Stimulated activated memory B cell treated with anti-CD40 and anti-IgM and Interleukin-4, amounts not matched to agents 10 μg/mL and 1 μg/mL and 100 μg/mL, for 72 hours (primary cell): ENCODE measurements around the gene ATAD3A.
"Not testable (repeated sequence)": the region's sequence is repeated elsewhere in the genome, so short reads cannot be mapped to it uniquely, and the experiment has no call there.

Experiments used
- ATAC-seq: fragments of 150-1000 bp; cut with Tn5 transposase; 2 replicates; pipeline ENCODE4 v1.10.0; 2021
- H3K27ac Mint-ChIP-seq: one replicate; pipeline ENCODE4 v1.8.0; 2022; ENCODE audit warnings: mild to moderate bottlenecking, mixed read lengths
- H3K27me3 Mint-ChIP-seq: one replicate; pipeline ENCODE4 v1.8.0; 2022; ENCODE audit warnings: mixed read lengths
- H3K36me3 Mint-ChIP-seq: one replicate; pipeline ENCODE4 v1.8.0; 2022; ENCODE audit warnings: mixed read lengths
- H3K4me1 Mint-ChIP-seq: one replicate; pipeline ENCODE4 v1.8.0; 2022; ENCODE audit warnings: mixed read lengths
- H3K4me3 Mint-ChIP-seq: one replicate; pipeline ENCODE4 v1.8.0; 2022; ENCODE audit warnings: mild to moderate bottlenecking, moderate library complexity, mixed read lengths
- H3K9me3 Mint-ChIP-seq: one replicate; pipeline ENCODE4 v1.8.0; 2022; ENCODE audit warnings: mixed read lengths

The ATAD3A gene

DNA sequence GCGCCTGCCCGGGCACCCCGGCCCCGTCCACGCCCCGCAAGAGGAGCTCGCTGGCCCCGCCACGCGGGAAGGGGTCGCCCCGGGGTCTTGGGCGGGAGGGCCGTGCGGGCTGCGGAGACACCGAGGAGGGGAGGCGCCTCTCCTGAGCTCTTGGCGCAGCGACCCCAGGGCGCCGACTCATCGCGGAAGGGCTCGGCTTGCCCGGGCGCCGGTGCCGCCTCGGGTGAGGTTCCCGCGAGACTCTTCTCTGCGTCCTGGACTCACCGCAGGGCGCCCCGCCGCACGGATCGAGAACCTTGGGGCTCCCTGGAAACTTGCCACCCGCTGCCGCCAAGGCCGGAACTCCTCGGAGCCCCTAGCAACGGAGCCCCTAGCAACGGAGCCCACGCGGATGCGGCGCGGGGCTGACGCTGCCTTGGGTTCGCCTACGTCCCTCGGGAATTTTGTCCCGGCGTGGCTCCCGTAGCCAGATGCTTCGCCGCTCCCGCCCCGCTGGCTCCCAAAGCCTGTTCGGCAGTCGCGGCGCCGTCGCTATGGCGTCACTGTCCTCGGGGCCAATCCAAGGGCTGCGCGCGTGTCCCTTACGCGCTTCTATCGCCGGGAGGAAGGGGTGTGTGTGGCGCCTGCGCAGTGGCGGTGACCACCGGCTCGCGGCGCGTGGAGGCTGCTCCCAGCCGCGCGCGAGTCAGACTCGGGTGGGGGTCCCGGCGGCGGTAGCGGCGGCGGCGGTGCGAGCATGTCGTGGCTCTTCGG is at the start of gene ATAD3A:
TSS of gene ATAD3A (plus strand) at position 630 of the 753 bp plus-strand sequence. CDS start at position 737, 107 bp downstream.
- Mint-ChIP-seq H3K27me3 (no peaks in the 10 kb centered on the region), H3K4me3 (peak within 1 kb of the TSS; percentile 87), H3K9me3 (no peaks in the 10 kb centered on the region), H3K4me1 (peaks cover 15% of the 10 kb centered on the region), H3K36me3 (peaks cover 8% of the 10 kb centered on the region), H3K27ac (peak within 1 kb of the TSS; percentile 85)
- ATAC-seq, result peak; percentile 96

DNA sequence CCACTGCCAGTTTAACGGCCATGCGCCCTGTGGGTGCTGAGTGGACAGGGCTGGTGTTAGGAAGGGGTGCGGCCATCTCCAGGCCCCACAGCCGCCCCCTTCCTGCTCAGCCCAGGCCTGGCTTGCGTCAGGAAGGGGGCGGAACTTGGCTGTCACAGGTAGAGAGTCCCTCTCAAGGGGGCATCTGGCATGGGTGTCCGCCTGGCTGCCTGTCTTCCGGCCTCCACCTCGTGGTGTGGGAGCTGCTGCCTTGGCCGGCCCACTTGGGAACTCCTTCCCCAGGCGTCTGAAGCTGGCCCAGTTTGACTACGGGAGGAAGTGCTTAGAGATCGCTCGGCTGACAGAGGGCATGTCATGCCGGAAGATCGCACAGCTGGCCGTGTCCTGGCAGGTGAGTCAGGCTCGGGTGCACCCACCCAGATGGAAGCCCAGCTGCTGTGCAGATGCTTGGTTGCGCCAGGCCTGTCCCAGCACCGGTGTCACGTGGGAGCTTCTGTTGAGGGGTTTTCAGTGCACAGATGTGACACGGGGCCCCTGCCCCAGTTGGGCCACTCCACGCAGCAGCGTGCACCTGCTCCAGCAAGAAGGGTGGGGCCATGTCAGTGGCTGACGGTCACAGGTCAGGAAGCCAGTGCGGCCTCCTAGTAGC is 49.5 kb upstream of the ATAD3A start:
- peak overlapping the region; percentile 79 for H3K27ac Mint-ChIP-seq
- no peaks in the 10 kb centered on the region for H3K9me3 Mint-ChIP-seq
- peaks cover 10% of the 10 kb centered on the region for H3K27me3 Mint-ChIP-seq
- H3K36me3 Mint-ChIP-seq, result no peaks in the 10 kb centered on the region
- H3K4me3 Mint-ChIP-seq, result peak overlapping the region; percentile 68
- peak; percentile 77 for ATAC-seq
- H3K4me1 Mint-ChIP-seq, result peaks cover 10% of the 10 kb centered on the region

DNA sequence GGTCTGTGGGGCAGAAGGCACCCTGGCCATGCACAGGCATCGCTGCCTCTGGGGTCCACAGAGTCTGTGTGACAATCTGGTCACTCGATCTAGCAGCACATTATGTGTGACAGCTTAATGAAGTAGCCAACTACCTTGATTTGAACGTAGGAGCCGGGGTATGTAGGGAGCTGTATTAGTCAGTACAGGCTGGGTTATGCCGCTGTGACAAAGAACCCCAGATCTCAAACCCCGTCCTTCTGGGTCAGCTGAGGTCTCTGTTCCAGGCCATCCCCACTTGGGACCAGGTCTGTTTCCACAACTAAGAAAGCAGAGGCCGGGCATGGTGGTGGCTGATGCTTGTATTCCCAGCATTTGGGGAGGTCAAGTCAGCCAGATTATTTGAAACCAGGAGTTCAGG is 48.6 kb upstream of the ATAD3A start:
- no peak for ATAC-seq
- Mint-ChIP-seq H3K36me3 (no peaks in the 10 kb centered on the region), H3K4me1 (peaks cover 10% of the 10 kb centered on the region), H3K9me3 (no peaks in the 10 kb centered on the region), H3K27me3 (peaks cover 10% of the 10 kb centered on the region), H3K27ac (no peak overlapping the region), H3K4me3 (no peak overlapping the region)

DNA sequence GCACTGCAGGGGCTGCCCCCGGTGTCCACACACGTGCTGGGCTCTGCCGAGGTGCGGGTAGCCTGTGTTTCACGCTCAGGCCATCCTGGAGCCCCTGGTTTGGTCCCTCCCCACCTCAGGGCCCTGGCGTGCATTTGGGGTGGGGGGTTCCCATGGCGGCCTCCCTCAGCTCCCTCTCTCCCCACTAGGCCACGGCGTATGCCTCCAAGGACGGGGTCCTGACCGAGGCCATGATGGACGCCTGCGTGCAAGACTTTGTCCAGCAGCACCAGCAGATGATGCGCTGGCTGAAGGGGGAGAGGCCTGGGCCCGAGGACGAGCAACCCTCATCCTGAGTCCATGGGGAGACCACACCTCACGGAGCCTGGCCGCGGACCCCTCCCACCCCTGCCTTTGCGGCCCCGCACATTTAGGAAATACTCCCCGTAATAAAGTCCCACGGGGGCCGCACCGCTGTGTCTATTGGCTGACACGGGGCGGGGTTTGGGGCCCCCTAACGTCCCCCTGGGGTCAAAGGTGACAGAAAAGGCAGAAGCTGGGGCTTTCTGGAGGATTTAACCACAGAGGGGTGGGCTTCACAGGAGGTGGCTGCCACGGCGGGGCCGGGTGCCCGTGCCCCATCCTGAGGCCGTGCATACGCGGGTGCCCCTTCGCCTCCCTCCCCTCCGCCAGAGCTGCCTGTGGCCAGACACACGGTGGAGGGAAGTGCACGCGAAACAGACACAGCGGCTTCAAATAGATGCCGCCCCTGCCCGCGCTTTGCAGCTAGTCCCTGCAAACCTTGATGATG is 43.6 kb upstream of the ATAD3A start:
- not testable (repeated sequence) for H3K27ac Mint-ChIP-seq, H3K36me3 Mint-ChIP-seq, H3K9me3 Mint-ChIP-seq, ATAC-seq, H3K27me3 Mint-ChIP-seq, H3K4me3 Mint-ChIP-seq
- peaks cover 21% of the 10 kb centered on the region for H3K4me1 Mint-ChIP-seq

DNA sequence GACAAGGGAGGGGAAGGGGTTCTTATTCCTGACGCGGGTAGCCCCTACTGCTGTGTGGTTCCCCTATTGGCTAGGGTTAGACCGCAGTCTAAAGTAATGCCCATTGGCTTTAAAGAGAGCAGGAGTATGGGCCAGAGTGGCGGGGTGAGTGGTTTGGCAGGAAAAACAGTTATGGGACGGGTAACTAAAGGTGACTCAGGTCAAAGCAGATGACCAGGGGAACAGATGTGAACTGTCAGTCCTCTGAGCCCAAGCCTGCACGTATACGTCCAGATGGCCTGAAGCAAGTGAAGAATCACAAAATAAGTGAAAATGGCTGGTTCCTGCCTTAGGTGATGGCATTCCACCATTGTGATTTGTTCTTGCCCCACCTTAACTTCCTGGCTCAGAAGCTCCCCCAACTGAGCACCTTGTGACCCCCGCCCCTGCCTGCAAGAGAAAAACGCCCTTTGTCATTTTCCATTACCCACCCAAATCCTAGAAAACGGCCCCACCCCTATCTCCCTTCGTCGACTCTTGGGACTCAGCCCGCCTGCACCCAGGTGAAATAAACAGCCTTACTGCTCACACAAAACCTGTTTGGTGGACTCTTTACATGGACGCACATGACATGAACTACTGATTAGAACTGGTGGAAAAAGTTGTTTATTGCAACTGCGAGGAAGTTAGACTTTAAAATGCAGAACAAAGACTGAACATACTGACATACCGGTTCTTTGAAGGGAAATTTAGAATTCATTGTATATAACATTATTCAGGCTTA is 41.2 kb upstream of the ATAD3A start:
- H3K4me3 Mint-ChIP-seq, result peak overlapping the region; percentile 85
- H3K27ac Mint-ChIP-seq, result peak overlapping the region; percentile 89
- H3K36me3 Mint-ChIP-seq, result peaks cover 6% of the 10 kb centered on the region
- H3K9me3 Mint-ChIP-seq, result no peaks in the 10 kb centered on the region
- H3K27me3 Mint-ChIP-seq, result no peaks in the 10 kb centered on the region
- ATAC-seq, result peak; percentile 5
- peaks cover 34% of the 10 kb centered on the region for H3K4me1 Mint-ChIP-seq

DNA sequence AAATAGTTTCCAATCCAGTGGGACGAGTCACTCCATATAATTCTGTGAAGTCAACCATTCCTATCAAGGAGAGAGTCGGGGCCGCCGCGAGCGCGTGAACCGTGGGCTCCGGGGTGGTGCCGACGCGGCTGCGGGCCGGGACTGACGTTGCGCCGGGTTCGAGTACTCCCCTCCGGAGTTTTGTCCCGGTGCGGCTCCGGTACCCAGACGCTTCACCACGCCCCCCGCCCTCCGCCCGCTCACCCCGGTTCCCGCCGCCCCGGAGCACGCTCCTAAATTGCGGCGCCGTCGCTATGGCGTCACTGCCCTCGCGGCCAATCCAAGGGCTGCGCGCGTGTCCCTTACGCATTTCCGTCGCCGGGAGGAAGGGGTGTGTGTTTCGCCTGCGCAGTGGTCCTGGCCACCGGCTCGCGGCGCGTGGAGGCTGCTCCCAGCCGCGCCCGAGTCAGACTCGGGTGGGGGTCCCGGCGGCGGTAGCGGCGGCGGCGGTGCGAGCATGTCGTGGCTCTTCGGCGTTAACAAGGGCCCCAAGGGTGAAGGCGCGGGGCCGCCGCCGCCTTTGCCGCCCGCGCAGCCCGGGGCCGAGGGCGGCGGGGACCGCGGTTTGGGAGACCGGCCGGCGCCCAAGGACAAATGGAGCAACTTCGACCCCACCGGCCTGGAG is 40.4 kb upstream of the ATAD3A start, which contains the start of gene ATAD3B:
TSS of gene ATAD3B (plus strand) at position 377 of the 664 bp plus-strand sequence. CDS start at position 497, 120 bp downstream.
- peak within 1 kb of the TSS; percentile 85 for H3K4me3 Mint-ChIP-seq
- peak within 1 kb of the TSS; percentile 89 for H3K27ac Mint-ChIP-seq
- ATAC-seq, result peak; percentile 96
- H3K36me3 Mint-ChIP-seq, result peaks cover 7% of the 10 kb centered on the region
- H3K9me3 Mint-ChIP-seq, result no peaks in the 10 kb centered on the region
- peaks cover 34% of the 10 kb centered on the region for H3K4me1 Mint-ChIP-seq
- H3K27me3 Mint-ChIP-seq, result no peaks in the 10 kb centered on the region

DNA sequence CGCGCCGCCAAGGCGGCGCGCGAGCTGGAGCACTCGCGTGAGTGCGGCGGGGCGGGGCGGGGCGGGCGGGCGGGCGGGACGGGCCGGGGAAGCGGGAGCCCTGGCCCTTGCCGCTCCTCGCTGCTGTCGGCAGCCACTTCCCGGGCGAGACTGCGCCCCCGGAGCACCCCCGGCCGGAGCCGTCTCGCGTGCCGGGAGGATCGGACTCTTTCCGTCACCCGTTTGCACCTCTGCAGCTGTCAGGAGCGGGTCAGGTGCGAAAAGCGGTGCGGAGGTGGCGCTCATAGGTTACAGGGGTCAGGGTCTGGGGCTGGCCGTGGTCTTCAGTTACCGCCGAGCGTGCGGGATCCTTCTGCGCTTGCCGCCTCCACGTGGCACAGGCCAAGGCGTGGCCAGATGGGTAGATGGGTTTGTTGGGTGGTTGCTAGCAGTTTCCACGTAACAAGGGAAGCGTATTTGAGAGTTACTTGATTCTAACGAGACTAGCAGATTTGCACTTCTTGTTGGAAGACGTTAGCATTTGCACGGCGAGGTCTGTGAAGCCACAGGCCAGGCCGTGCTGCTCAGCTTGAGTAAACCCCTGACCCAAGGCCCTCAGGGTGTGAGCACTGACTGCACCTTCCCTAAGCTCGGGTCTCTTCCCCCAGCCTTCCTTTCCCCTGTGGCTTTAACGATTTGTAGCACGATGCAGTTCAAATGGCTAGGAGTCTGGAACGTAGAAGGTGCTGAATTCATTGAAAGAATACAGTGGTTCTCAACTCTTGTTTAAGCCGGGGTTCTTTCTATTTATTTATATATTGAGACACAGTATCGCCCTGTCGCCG is 39.7 kb upstream of the ATAD3A start:
- ATAC-seq, result peak; percentile 50
- H3K4me1 Mint-ChIP-seq, result peaks cover 34% of the 10 kb centered on the region
- H3K4me3 Mint-ChIP-seq, result peak overlapping the region; percentile 75
- H3K27me3 Mint-ChIP-seq, H3K9me3 Mint-ChIP-seq: not testable (repeated sequence)
- peaks cover 15% of the 10 kb centered on the region for H3K36me3 Mint-ChIP-seq
- H3K27ac Mint-ChIP-seq, result peak overlapping the region; percentile 89

DNA sequence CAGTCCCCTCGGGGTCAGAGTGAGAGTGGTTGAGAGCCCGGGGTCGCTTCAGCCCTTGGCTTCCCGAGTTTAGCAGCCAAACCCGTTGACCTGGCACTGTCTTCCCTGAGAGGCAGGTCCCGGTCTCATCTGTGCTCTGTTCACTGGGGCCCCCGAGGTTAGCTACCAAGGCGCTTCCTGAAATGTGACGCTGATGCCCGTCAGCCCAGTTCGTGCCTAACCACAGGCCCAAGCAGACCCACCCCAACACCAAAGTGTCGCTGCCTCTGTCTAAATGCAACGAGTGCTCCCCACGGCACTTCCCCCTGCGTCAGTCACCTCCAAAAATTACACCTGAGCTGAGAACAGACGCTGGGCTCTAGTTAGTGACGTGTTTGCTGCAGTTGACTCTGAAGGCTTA is 36.0 kb upstream of the ATAD3A start:
- not testable (repeated sequence) for H3K9me3 Mint-ChIP-seq, H3K27me3 Mint-ChIP-seq, H3K4me3 Mint-ChIP-seq, H3K27ac Mint-ChIP-seq, ATAC-seq
- peaks cover 35% of the 10 kb centered on the region for H3K36me3 Mint-ChIP-seq
- peaks cover 36% of the 10 kb centered on the region for H3K4me1 Mint-ChIP-seq

DNA sequence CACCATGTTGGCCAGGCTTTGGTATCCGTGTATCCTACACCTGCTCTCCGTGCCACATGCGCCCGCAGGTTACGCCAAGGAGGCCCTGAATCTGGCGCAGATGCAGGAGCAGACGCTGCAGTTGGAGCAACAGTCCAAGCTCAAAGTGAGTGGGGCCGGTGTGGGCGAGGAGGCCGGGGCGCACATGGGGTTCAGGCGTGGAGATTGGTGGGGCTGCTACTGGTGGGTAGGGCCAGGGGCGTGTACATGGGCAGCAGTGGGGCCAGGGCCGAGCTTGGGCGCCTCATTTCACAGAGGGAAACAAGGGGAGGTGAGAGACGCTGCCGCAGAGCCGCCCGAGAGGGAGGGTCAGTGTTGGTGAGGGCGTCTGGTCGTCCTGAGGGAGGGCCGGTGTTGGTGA is 34.8 kb upstream of the ATAD3A start:
- H3K27me3 Mint-ChIP-seq, result no peaks in the 10 kb centered on the region

DNA sequence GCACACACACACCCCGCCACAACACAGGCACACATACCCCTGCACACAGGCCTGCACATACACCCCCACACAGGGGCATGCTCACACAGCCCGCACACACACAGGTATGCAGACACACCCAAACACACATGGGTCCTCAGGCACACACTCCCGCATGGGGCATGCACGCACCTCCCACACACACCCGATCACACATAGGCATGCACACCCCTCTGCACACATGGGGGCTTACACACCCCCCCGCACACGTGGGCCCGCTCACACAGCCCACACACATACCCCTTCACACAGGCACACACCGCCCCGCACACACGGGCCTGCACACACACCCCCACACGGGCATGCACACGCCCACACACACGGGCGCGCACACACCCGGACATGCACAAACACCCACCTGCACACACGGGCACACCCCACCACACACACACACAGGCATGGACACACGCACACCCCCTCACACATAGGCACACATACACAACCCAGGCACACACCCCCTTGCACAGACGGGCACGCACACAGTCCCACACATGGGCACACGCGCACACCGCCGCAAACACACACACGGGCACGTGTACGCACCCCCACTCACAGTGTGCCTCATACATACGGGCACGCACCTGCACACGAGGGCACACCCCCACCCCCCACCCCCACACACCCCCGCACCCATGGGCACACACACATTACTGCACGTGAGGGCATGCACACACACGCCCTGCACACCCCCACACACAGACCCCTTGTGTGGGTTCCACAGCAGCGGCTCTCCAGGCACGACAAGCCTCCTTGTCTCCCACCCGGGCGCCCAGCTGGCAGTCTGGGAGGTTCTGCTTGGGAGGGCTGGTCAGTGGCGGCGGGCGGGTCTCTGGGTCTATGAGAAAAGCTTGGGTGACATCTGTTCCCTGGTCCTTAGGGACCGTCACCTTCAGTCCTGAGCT is 32.1 kb upstream of the ATAD3A start:
- H3K27me3 Mint-ChIP-seq, result no peaks in the 10 kb centered on the region
- H3K27ac Mint-ChIP-seq, result no peak overlapping the region
- no peak overlapping the region for H3K4me3 Mint-ChIP-seq
- peaks cover 16% of the 10 kb centered on the region for H3K4me1 Mint-ChIP-seq
- no peaks in the 10 kb centered on the region for H3K9me3 Mint-ChIP-seq
- ATAC-seq, result peak; percentile 50
- H3K36me3 Mint-ChIP-seq, result peaks cover 40% of the 10 kb centered on the region

More for the DNA sequence above, 34.8 kb upstream of the ATAD3A start:
- ATAC-seq, result no peak
- H3K4me3 Mint-ChIP-seq, result no peak overlapping the region
- peaks cover 33% of the 10 kb centered on the region for H3K4me1 Mint-ChIP-seq
- H3K36me3 Mint-ChIP-seq, result peaks cover 40% of the 10 kb centered on the region
- H3K9me3 Mint-ChIP-seq, result no peaks in the 10 kb centered on the region
- no peak overlapping the region for H3K27ac Mint-ChIP-seq

DNA sequence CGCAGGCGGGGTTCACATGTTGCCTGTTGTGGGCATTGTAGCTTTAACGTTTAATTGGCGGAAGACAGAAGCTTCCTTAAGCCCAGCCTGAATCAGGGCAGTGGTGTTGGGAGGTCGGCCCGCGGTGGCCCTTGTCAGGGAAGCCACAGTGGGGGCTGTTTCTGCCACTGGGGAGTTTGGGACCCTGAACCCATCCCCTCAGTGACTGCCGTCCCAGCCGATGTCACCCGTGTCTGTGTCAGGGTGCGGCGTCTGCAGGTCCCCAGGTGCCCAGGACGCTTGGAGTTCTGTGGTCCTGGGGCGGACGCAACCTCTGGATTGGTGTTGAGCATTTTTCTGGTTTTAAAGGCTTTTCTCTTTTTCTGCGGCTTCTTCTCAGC is 31.5 kb upstream of the ATAD3A start:
- not testable (repeated sequence) for ATAC-seq, H3K27me3 Mint-ChIP-seq, H3K4me3 Mint-ChIP-seq, H3K9me3 Mint-ChIP-seq, H3K27ac Mint-ChIP-seq
- peaks cover 12% of the 10 kb centered on the region for H3K4me1 Mint-ChIP-seq
- H3K36me3 Mint-ChIP-seq, result peaks cover 36% of the 10 kb centered on the region

DNA sequence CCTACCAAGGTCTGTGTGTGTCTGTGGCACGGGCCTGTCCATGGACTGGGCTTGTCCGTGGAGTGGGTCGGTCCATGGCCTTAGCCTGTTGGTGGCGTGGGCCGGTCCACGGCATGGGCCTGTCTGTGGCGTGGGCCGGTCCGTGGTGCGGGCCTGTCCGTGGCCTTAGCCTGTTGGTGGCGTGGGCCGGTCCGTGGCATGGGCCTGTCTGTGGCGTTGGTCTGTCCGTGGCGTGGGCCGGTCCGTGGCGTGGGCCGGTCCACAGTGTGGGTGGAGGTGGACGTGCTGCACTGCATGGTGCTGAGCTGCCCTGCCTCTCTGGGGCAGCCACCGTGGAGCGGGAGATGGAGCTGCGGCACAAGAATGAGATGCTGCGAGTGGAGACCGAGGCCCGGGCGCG is 30.2 kb upstream of the ATAD3A start:
- not testable (repeated sequence) for H3K9me3 Mint-ChIP-seq, ATAC-seq, H3K27ac Mint-ChIP-seq, H3K4me3 Mint-ChIP-seq, H3K4me1 Mint-ChIP-seq, H3K27me3 Mint-ChIP-seq
- H3K36me3 Mint-ChIP-seq, result peaks cover 29% of the 10 kb centered on the region

DNA sequence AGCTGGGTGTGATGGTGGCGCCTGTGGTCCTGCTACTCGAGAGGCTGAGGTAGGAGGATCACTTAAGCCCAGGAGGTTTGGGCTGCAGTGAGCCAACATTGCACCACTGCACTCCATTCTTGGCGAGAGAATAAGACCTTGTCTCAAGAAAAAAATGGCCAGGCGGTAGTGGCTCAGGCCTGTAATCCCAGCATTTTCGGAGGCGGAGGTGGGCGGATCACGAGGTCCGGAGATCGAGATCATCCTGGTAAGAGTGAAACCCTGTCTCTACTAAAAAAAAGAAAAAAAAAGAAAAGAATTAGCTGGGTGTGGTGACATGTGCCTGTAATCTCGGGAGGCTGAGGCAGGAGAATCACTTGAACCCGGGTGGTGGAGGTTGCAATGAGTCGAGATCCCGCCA is 29.1 kb upstream of the ATAD3A start:
- H3K4me1 Mint-ChIP-seq, result peaks cover 10% of the 10 kb centered on the region
- H3K9me3 Mint-ChIP-seq, result no peaks in the 10 kb centered on the region
- ATAC-seq, result no peak
- peaks cover 23% of the 10 kb centered on the region for H3K36me3 Mint-ChIP-seq
- no peak overlapping the region for H3K27ac Mint-ChIP-seq
- no peaks in the 10 kb centered on the region for H3K27me3 Mint-ChIP-seq
- no peak overlapping the region for H3K4me3 Mint-ChIP-seq
